Thyroid gland (tissue), 4 donors: Measurements from ENCODE around the gene CLEC18A.
"Not testable (repeated sequence)": the region's sequence is repeated elsewhere in the genome, so short reads cannot be mapped to it uniquely, and the experiment has no call there.

Experiments used
- POLR2A ChIP-seq, 2 donors: fragments of 450-650 bp; IDR thresholded peaks; one replicate each; pipeline ENCODE4 v1.6.1; 2017; ENCODE audit warnings: antibody characterized with exemption in 2 of 2, mild to moderate bottlenecking in 2 of 2, moderate library complexity in 1 of 2
- TF ChIP-seq, protein P1 (sequence below), 6 experiments: fragments of 200-600 bp in 3 of 6; fragments of 450-650 bp in 3 of 6; sonication (generic) in 3 of 6; IDR thresholded peaks; one replicate each; pipeline ENCODE4 v1.5.1; 2016 to 2019; ENCODE audit warnings: antibody characterized with exemption in 6 of 6, mild to moderate bottlenecking in 2 of 6, inconsistent platforms in 1 of 6, moderate library complexity in 1 of 6

DNA sequence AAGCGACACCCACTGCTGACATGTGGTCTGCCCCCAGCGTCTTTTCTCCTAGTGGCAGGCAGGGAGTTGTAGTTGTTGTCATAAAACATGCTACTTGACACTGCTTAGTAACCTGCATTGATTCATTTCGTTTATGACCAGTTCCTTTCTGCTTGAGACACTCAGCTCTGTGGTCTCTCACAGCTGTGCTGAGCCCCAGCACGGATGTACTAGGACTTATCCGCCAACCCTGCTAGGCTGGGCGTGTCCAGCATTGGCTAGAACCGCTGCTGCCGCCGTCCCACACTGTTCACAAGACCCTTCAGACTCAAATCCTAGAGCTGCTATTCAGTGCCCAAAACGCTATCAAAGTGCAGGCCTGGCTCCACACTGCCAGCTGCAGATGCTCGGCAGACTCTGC is 60.0 kb downstream of the CLEC18A start:
- TF ChIP-seq, protein P1, sequence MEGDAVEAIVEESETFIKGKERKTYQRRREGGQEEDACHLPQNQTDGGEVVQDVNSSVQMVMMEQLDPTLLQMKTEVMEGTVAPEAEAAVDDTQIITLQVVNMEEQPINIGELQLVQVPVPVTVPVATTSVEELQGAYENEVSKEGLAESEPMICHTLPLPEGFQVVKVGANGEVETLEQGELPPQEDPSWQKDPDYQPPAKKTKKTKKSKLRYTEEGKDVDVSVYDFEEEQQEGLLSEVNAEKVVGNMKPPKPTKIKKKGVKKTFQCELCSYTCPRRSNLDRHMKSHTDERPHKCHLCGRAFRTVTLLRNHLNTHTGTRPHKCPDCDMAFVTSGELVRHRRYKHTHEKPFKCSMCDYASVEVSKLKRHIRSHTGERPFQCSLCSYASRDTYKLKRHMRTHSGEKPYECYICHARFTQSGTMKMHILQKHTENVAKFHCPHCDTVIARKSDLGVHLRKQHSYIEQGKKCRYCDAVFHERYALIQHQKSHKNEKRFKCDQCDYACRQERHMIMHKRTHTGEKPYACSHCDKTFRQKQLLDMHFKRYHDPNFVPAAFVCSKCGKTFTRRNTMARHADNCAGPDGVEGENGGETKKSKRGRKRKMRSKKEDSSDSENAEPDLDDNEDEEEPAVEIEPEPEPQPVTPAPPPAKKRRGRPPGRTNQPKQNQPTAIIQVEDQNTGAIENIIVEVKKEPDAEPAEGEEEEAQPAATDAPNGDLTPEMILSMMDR (IDR thresholded peaks at IDR 0.05) = not testable (repeated sequence)
- not testable (repeated sequence) for TF ChIP-seq POLR2A (IDR thresholded peaks at IDR 0.05)
